Esophagus (tissue), 2 donors: ENCODE data around the gene STMP1. TPM values are rescaled to one million over a fixed set of nuclear protein-coding genes. Genes with fewer than 3 reads are reported as not detected.

Experiments used
- H3K27ac ChIP-seq, 2 donors: one replicate each; pipeline ENCODE4 v1.5.1; 2013; ENCODE audit warnings: low read depth in 2 of 2, mild to moderate bottlenecking in 2 of 2, inconsistent platforms in 1 of 2, low read length in 1 of 2, moderate library complexity in 1 of 2
- H3K27me3 ChIP-seq, 2 donors: one replicate each; pipeline ENCODE4 v1.6.1; 2013; ENCODE audit warnings: low read length in 2 of 2, control low read depth in 1 of 2, mild to moderate bottlenecking in 1 of 2; ENCODE audit not compliant: insufficient read depth in 2 of 2, control insufficient read depth in 1 of 2
- H3K36me3 ChIP-seq, 2 donors: one replicate each; pipeline ENCODE4 v1.6.1; 2013; ENCODE audit warnings: low read length in 1 of 2; ENCODE audit not compliant: control insufficient read depth in 2 of 2, insufficient read depth in 2 of 2
- H3K4me1 ChIP-seq, 2 donors: one replicate each; pipeline ENCODE4 v1.6.1; 2013; ENCODE audit warnings: low read length in 1 of 2; ENCODE audit not compliant: control insufficient read depth in 2 of 2, insufficient read depth in 2 of 2
- H3K4me3 ChIP-seq, 2 donors: one replicate each; pipeline ENCODE4 v1.5.1; 2013; ENCODE audit warnings: low read length in 2 of 2, mild to moderate bottlenecking in 2 of 2, low read depth in 1 of 2, moderate library complexity in 1 of 2
- H3K9me3 ChIP-seq, 2 donors: one replicate each; pipeline ENCODE4 v1.6.1; 2013; ENCODE audit warnings: mild to moderate bottlenecking in 2 of 2, low read depth in 1 of 2, low read length in 1 of 2, moderate library complexity in 1 of 2; ENCODE audit not compliant: control insufficient read depth in 2 of 2, insufficient read depth in 1 of 2
- WGBS, 2 donors: extraction: QIAGEN DNeasy Blood & Tissue Kit; methylation state at CpG; one replicate each; pipeline ENCODE4 v1.1.7; 2013; 5-methylcytosine and 5-hydroxymethylcytosine counted together
- polyA plus RNA-seq, 2 donors: library from polyadenylated mRNA; stranded (reverse); fragments of 200-250 nt; gene quantifications; one replicate each; pipeline ENCODE4 v1.2.3, GENCODE V29; 2013
- donor health status: healthy with polysubstance abuse.
- donor health status: Bipolar disorder and iron deficiency.

Gene STMP1
- polyA plus RNA-seq, 2 donors: 31.4 to 48.1 TPM

- WGBS, 2 donors: 62 to 69% methylated on average over 20 of the region's 20 CpGs
Observed at GRCh38 chr7:135714534-135715009, 52.3 kb downstream of the STMP1 start.

GRCh38 chr7:135715055-135715522, 52.8 kb downstream of the STMP1 start:
- Histone ChIP-seq H3K4me3 (no peak overlapping the region), H3K27me3 (no peaks in the 10 kb centered on the region), H3K9me3 (no peaks in the 10 kb centered on the region), H3K4me1 (peaks cover 0 to 4% of the 10 kb centered on the region in 2 donors), H3K27ac (no peak overlapping the region), H3K36me3 (no peaks in the 10 kb centered on the region)
- WGBS, 2 donors: 93 to 95% methylated on average over 5 of the region's 5 CpGs

More at GRCh38 chr7:135714534-135715009, 52.3 kb downstream of the STMP1 start:
- H3K27ac ChIP-seq: no peak overlapping the region
- no peaks in the 10 kb centered on the region for H3K36me3 ChIP-seq
- H3K9me3 ChIP-seq: no peaks in the 10 kb centered on the region
- H3K4me1 ChIP-seq: peaks cover 0 to 4% of the 10 kb centered on the region in 2 donors
- H3K27me3 ChIP-seq: no peaks in the 10 kb centered on the region
- no peak overlapping the region for H3K4me3 ChIP-seq

- Histone ChIP-seq H3K27me3 (no peaks in the 10 kb centered on the region), H3K9me3 (no peaks in the 10 kb centered on the region), H3K36me3 (no peaks in the 10 kb centered on the region), H3K4me3 (no peak overlapping the region), H3K4me1 (peaks cover 0 to 4% of the 10 kb centered on the region in 2 donors), H3K27ac (no peak overlapping the region)
- 84 to 94% methylated on average over 1 of the region's 1 CpG for WGBS, 2 donors
Observed at GRCh38 chr7:135715673-135716072, 53.4 kb downstream of the STMP1 start.

GRCh38 chr7:135716677-135717238, 54.4 kb downstream of the STMP1 start:
- H3K9me3 ChIP-seq: no peaks in the 10 kb centered on the region
- H3K36me3 ChIP-seq: no peaks in the 10 kb centered on the region
- H3K4me1 ChIP-seq: peaks cover 0 to 4% of the 10 kb centered on the region in 2 donors
- 34 to 58% methylated on average over 9 of the region's 9 CpGs for WGBS, 2 donors
- H3K27me3 ChIP-seq: no peaks in the 10 kb centered on the region
- no peak overlapping the region for H3K4me3 ChIP-seq
- H3K27ac ChIP-seq: no peak overlapping the region

- H3K36me3 ChIP-seq: no peaks in the 10 kb centered on the region
- H3K27ac ChIP-seq: no peak overlapping the region
- H3K9me3 ChIP-seq: no peaks in the 10 kb centered on the region
- peaks cover 0 to 4% of the 10 kb centered on the region in 2 donors for H3K4me1 ChIP-seq
- H3K27me3 ChIP-seq: no peaks in the 10 kb centered on the region
- 80 to 88% methylated on average over 3 of the region's 3 CpGs for WGBS, 2 donors
- H3K4me3 ChIP-seq: no peak overlapping the region
Observed at GRCh38 chr7:135717693-135718092, 55.4 kb downstream of the STMP1 start.

GRCh38 chr7:135718219-135718618, 55.9 kb downstream of the STMP1 start:
- H3K9me3 ChIP-seq: no peaks in the 10 kb centered on the region
- H3K4me3 ChIP-seq: no peak overlapping the region
- peaks cover 0 to 4% of the 10 kb centered on the region in 2 donors for H3K4me1 ChIP-seq
- 84 to 85% methylated on average over 2 of the region's 2 CpGs for WGBS, 2 donors
- no peak overlapping the region for H3K27ac ChIP-seq
- H3K36me3 ChIP-seq: no peaks in the 10 kb centered on the region
- no peaks in the 10 kb centered on the region for H3K27me3 ChIP-seq

GRCh38 chr7:135718794-135719437, 56.6 kb downstream of the STMP1 start:
- Histone ChIP-seq H3K4me1 (peaks cover 0 to 4% of the 10 kb centered on the region in 2 donors), H3K27me3 (no peaks in the 10 kb centered on the region), H3K27ac (no peak overlapping the region), H3K9me3 (no peaks in the 10 kb centered on the region), H3K4me3 (no peak overlapping the region), H3K36me3 (no peaks in the 10 kb centered on the region)
- 64 to 78% methylated on average over 7 of the region's 7 CpGs for WGBS, 2 donors

GRCh38 chr7:135719688-135720087, 57.4 kb downstream of the STMP1 start:
- Histone ChIP-seq H3K27ac (no peak overlapping the region), H3K4me3 (no peak overlapping the region), H3K9me3 (no peaks in the 10 kb centered on the region), H3K4me1 (no peaks in the 10 kb centered on the region), H3K27me3 (no peaks in the 10 kb centered on the region), H3K36me3 (no peaks in the 10 kb centered on the region)
- WGBS, 2 donors: 35 to 49% methylated on average over 2 of the region's 2 CpGs

- Histone ChIP-seq H3K27ac (no peak overlapping the region), H3K36me3 (no peaks in the 10 kb centered on the region), H3K4me3 (no peak overlapping the region), H3K4me1 (no peaks in the 10 kb centered on the region), H3K9me3 (no peaks in the 10 kb centered on the region), H3K27me3 (no peaks in the 10 kb centered on the region)
- 89 to 93% methylated on average over 21 of the region's 21 CpGs for WGBS, 2 donors
Observed at GRCh38 chr7:135721198-135721820, 59.0 kb downstream of the STMP1 start.
